Calu3 (cell line): ENCODE data around the gene LRRC40. TPM values are rescaled to one million over a fixed set of nuclear protein-coding genes. Genes with fewer than 3 reads are reported as not detected.

Experiments
- BruUV-seq: library from RNA; stranded (reverse); fragments of 400-500 nt; replicated peaks from 2 replicates; lab custom pipeline; 2021; lab: Mats Ljungman, UMichigan
- CTCF ChIA-PET: fragments of 300-600 bp; sonication (Branson Sonifier 250); formaldehyde crosslinking; loops from one replicate; lab custom pipeline; 2022; ENCODE audit warnings: antibody characterized with exemption; lab: Charles Lee
- DNase-seq: peaks from one replicate; pipeline ENCODE4 v3.0.0; 2022
- H3K27ac Mint-ChIP-seq: one replicate; pipeline ENCODE4 v1.8.0; 2022; ENCODE audit warnings: mixed read lengths; ENCODE audit not compliant: unreplicated experiment
- H3K27me3 Mint-ChIP-seq: one replicate; pipeline ENCODE4 v1.8.0; 2022; ENCODE audit warnings: mixed read lengths; ENCODE audit not compliant: unreplicated experiment
- H3K36me3 Mint-ChIP-seq: one replicate; pipeline ENCODE4 v1.8.0; 2022; ENCODE audit warnings: mild to moderate bottlenecking, moderate library complexity, mixed read lengths; ENCODE audit not compliant: insufficient read depth, unreplicated experiment
- H3K4me1 Mint-ChIP-seq: one replicate; pipeline ENCODE4 v1.8.0; 2022; ENCODE audit warnings: mild to moderate bottlenecking, low read depth, mixed read lengths; ENCODE audit not compliant: unreplicated experiment
- H3K4me3 Mint-ChIP-seq: one replicate; pipeline ENCODE4 v1.8.0; 2022; ENCODE audit warnings: mild to moderate bottlenecking, low read depth, moderate library complexity, mixed read lengths; ENCODE audit not compliant: unreplicated experiment
- H3K9me3 Mint-ChIP-seq: one replicate; pipeline ENCODE4 v1.8.0; 2022; ENCODE audit warnings: low read depth, mixed read lengths; ENCODE audit not compliant: unreplicated experiment
- CTCF ChIP-seq: fragments of 200-600 bp; IDR thresholded peaks from one replicate; pipeline ENCODE4 v1.8.0; 2022; ENCODE audit warnings: antibody characterized with exemption; ENCODE audit not compliant: unreplicated experiment
- intact Hi-C: fragments of 100-400 bp; cut with micrococcal nuclease; formaldehyde crosslinking; loops from one replicate; pipeline ENCODE4 v1.10.0; 2022; ENCODE audit not compliant: unreplicated experiment
- total RNA-seq: library from RNA; stranded (reverse); gene quantifications from 2 replicates; pipeline ENCODE4 v1.2.3, GENCODE V29; 2022

The LRRC40 gene
- total RNA-seq, 1 experiment from 2014 or later, result 15.8 TPM

DNA sequence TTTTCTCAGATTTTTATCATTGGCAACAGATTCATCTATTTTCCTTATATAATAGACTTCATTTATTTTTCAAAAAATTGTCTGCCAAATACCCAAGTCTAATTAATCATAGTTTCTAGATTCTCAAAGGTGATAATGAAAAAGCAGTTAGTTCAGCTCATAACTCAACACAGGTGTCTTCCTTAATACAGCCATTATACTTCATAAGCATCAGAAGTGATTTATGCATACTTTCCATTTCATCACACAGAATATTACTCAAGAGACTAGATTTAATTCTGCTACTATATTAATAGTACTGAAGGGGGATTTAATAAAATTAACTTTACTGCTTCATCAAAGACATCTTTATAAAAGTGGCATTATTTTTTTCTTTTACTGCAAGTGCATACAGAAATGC lies 34.6 kb upstream of the LRRC40 start:
- no peaks in the 10 kb centered on the region for H3K27me3 Mint-ChIP-seq
- no peak overlapping the region for H3K27ac Mint-ChIP-seq
- no peaks in the 10 kb centered on the region for H3K4me1 Mint-ChIP-seq
- H3K36me3 Mint-ChIP-seq, result peaks cover 72% of the 10 kb centered on the region
- BruUV-seq, result no TSS peak
- intact Hi-C loops, result loop anchor here (10.0 kb wide), 1 partner anchor 275 kb away; no protein-coding TSS in a partner anchor
- DNase-seq, result no peak
- CTCF ChIA-PET, result no interaction called here
- H3K9me3 Mint-ChIP-seq, result no peaks in the 10 kb centered on the region
- H3K4me3 Mint-ChIP-seq, result no peak overlapping the region
- no peak for TF ChIP-seq CTCF

DNA sequence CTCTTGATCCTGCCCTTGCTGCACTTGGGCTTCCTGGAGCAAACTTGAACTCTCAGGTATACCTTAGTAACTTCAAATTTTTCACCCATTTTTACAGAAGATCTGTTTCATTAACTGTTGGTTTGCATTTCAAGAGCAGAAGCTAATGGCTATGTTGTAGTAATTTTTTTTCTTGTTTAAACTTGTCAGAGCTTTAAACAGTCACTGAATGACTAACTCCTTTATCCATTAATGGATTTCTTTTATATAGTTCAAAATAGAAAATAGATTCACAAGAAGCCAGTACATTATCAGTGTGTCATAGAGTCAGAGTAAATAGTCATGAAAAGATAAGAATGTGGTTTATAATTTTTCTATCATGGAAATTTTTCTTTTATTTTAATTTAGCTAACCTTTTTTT lies 29.4 kb upstream of the LRRC40 start:
- intact Hi-C loops, result no loop called here
- no peaks in the 10 kb centered on the region for H3K27me3 Mint-ChIP-seq
- BruUV-seq, result no TSS peak

DNA sequence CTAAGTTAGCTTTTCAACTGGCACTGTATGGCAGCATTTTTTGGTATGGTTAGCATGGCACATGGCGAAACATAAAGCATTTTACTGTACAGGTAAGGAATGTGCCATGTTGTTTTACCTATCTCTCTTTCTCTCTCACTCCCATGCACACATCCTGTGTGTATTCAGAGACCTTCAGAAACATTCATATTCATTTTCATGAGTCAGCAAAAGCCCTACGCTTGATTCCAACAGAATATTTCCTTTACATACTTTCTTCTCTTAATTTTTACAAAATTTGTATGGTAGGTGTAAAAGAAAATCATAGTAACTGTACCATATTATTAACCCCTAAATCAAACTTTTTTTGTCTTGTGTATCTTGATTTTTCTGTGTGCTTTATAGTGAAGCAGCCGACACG lies 26.1 kb upstream of the LRRC40 start:
- intact Hi-C loops, result no loop called here
- Mint-ChIP-seq H3K27ac (no peak overlapping the region), H3K36me3 (peaks cover 53% of the 10 kb centered on the region), H3K4me3 (no peak overlapping the region), H3K27me3 (no peaks in the 10 kb centered on the region), H3K4me1 (no peaks in the 10 kb centered on the region), H3K9me3 (no peaks in the 10 kb centered on the region)
- BruUV-seq, result no TSS peak
- no peak for DNase-seq
- no peak for TF ChIP-seq CTCF
- CTCF ChIA-PET, result no interaction called here

More for the DNA sequence above, 29.4 kb upstream of the LRRC40 start:
- CTCF ChIA-PET, result interaction anchor here (1.2 kb wide), 1 partner anchor 176 kb away, joined by 3 read pairs; the partner anchor contains the start of gene CTH
- TF ChIP-seq CTCF, result no peak
- H3K9me3 Mint-ChIP-seq, result no peaks in the 10 kb centered on the region
- H3K4me3 Mint-ChIP-seq, result no peak overlapping the region
- peaks cover 70% of the 10 kb centered on the region for H3K36me3 Mint-ChIP-seq
- H3K27ac Mint-ChIP-seq, result no peak overlapping the region
- no peak for DNase-seq
- no peaks in the 10 kb centered on the region for H3K4me1 Mint-ChIP-seq

DNA sequence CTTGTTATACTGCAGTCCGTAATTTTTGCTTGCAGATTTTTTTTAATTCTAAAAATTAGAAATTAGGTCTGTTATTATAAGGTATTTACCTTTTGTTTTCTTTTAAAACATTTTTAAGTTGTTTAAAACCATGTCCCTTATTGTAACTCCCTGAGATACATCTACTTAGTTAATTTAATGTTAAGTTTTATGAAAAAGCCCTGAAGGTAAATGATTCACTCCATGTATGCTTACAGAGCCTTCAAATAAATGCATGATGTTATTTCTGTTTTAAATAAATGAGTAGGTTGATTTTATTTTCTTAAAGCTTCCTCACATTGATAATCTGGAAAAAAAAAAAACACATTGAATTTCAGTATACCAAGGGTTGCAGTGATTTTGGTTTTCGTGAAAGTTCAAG lies 23.3 kb upstream of the LRRC40 start:
- TF ChIP-seq CTCF, result no peak
- Mint-ChIP-seq H3K36me3 (peaks cover 35% of the 10 kb centered on the region), H3K4me1 (peaks cover 12% of the 10 kb centered on the region), H3K27me3 (no peaks in the 10 kb centered on the region), H3K9me3 (no peaks in the 10 kb centered on the region), H3K4me3 (no peak overlapping the region), H3K27ac (peak overlapping the region; percentile 44)
- intact Hi-C loops, result no loop called here
- BruUV-seq, result no TSS peak
- CTCF ChIA-PET, result no interaction called here
- DNase-seq, result no peak
